ENCODE data around the gene RFTN1. TPM values are rescaled to one million over a fixed set of nuclear protein-coding genes. Genes with fewer than 3 reads are reported as not detected.

Gene RFTN1
- total RNA-seq, 2 experiments from 2014 or later, result 59.9 to 63.4 TPM

DNA sequence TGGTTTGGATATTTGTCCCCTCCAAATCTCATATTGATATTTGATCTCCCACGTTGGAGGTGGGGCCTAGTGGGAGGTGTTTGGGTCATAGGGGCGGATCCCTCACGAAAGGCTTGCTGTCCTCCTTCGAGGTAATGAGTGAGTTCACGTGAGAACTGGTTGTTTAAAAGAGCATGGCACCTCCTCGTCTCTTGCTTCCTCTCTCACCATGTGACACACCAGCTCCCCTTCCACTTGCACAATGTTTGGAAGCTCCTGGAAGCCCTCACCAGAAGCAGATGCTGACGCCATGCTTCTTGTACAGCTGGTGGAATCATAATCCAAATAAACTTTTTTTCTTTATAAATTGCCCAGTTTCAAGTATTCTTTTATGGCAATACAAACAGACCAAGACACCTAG lies 38.6 kb downstream of the RFTN1 start:
- Mint-ChIP-seq H3K27me3 (ENCODE audit: low read depth) (no peaks in the 10 kb centered on the region), H3K4me3 (no peak overlapping the region), H3K36me3 (ENCODE audit: low read depth) (peaks cover 94% of the 10 kb centered on the region), H3K4me1 (ENCODE audit: low read depth) (peaks cover 45% of the 10 kb centered on the region), H3K9me3 (ENCODE audit: insufficient read depth) (no peaks in the 10 kb centered on the region), H3K27ac (no peak overlapping the region)
- no peak for ATAC-seq
- no peak for DNase-seq
- ChIA-PET CTCF (no interaction called here), POLR2A (no interaction called here)

DNA sequence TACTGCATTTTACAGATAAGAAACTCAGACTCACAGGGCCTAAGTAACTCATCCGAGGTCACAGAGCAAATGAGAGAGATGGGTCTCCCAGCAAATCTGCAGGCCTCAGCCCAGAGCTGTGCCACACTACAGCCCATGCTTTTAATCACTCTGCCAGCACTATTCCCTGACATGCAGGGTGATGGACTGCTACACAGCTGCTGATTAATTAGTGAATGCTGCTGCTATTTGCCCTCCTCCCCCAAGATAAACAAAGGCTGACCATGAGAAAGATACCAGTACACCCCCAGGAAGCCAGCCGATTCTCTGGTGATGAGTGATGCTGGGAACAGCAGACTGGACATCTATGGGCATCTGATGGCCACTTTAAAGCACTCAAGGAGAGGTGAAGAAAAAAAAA lies 39.3 kb downstream of the RFTN1 start:
- ChIA-PET POLR2A (interaction anchor here (0.7 kb wide), 1 partner anchor 154 kb away, joined by 3 read pairs; no protein-coding TSS in a partner anchor), CTCF (no interaction called here)
- peaks cover 50% of the 10 kb centered on the region for H3K4me1 Mint-ChIP-seq (ENCODE audit: low read depth)
- no peak overlapping the region for H3K27ac Mint-ChIP-seq
- H3K27me3 Mint-ChIP-seq (ENCODE audit: low read depth), result no peaks in the 10 kb centered on the region
- H3K36me3 Mint-ChIP-seq (ENCODE audit: low read depth), result peaks cover 92% of the 10 kb centered on the region
- no peak for ATAC-seq
- DNase-seq, result no peak
- H3K9me3 Mint-ChIP-seq (ENCODE audit: insufficient read depth), result no peaks in the 10 kb centered on the region
- H3K4me3 Mint-ChIP-seq, result no peak overlapping the region

DNA sequence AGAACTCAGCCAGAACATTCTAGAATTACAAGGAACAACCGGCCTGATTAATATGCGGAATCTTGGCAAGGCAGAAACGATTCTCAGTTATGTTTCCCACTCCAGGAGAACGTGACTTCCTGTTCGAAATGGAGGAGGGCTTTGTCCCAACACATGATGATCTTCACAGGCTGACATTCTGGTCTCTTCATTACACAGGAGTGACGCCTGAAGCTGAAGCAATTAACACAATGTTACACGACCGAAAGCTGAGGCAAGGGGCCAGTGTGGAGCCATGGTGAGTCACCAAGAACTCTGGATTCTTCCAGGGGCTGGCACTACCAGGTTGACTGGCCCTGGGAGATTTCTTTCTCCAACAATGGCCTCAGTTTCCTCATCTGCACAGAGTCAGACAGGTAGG lies 40.9 kb downstream of the RFTN1 start:
- H3K4me1 Mint-ChIP-seq (ENCODE audit: low read depth), result peaks cover 55% of the 10 kb centered on the region
- H3K27ac Mint-ChIP-seq, result no peak overlapping the region
- H3K9me3 Mint-ChIP-seq (ENCODE audit: insufficient read depth), result no peaks in the 10 kb centered on the region
- H3K27me3 Mint-ChIP-seq (ENCODE audit: low read depth), result no peaks in the 10 kb centered on the region
- CTCF ChIA-PET, result no interaction called here
- POLR2A ChIA-PET, result no interaction called here
- ATAC-seq, result no peak
- peaks cover 90% of the 10 kb centered on the region for H3K36me3 Mint-ChIP-seq (ENCODE audit: low read depth)
- no peak for DNase-seq
- H3K4me3 Mint-ChIP-seq, result no peak overlapping the region

DNA sequence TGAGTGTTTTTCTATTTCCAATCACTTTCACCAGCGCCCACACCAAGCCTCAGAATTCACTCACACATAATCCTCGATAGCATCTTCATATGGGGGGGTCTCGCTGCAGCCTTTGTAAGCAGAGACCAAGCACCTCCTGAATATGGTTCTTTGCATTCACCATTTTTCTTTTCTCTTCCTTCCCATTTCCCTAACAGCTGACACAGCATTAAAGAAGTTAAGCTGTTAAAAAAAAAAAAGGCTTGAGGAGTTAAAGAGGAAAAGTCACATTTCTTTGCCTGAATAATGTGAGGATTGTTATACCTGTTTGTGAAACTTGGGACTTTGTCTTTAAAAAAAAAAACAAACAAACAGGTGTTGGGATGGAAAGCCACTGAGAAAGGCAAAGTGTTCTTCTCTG lies 41.6 kb downstream of the RFTN1 start:
- no peaks in the 10 kb centered on the region for H3K9me3 Mint-ChIP-seq (ENCODE audit: insufficient read depth)
- no peak for DNase-seq
- H3K27ac Mint-ChIP-seq, result no peak overlapping the region
- H3K36me3 Mint-ChIP-seq (ENCODE audit: low read depth), result peaks cover 88% of the 10 kb centered on the region
- no peak overlapping the region for H3K4me3 Mint-ChIP-seq
- ATAC-seq, result no peak
- peaks cover 56% of the 10 kb centered on the region for H3K4me1 Mint-ChIP-seq (ENCODE audit: low read depth)
- H3K27me3 Mint-ChIP-seq (ENCODE audit: low read depth), result no peaks in the 10 kb centered on the region
- ChIA-PET POLR2A (no interaction called here), CTCF (no interaction called here)

DNA sequence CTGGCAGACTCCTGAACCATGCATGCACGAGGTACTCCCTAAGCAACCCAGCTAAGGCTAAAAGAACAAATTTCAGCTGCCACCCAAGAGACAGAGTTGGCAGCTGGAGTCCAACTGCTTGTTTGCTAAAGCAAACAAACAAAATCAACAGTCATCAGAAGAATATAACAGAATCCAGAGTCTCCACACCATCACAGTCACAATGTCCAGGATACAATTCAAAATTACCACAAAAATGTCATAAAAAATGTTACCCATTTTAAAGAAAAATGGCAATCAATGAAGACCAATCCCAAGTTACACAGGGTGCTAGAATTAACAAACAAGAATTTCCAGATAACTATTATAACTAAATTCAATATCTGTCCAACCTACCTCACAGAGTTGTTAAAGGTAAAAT lies 42.9 kb downstream of the RFTN1 start:
- no peak overlapping the region for H3K27ac Mint-ChIP-seq
- H3K36me3 Mint-ChIP-seq (ENCODE audit: low read depth), result peaks cover 86% of the 10 kb centered on the region
- DNase-seq (no peak), ATAC-seq (no peak)
- POLR2A ChIA-PET, result interaction anchor here (1.0 kb wide), 1 partner anchor 12 kb away, joined by 4 read pairs; no protein-coding TSS in a partner anchor
- H3K9me3 Mint-ChIP-seq (ENCODE audit: insufficient read depth), result no peaks in the 10 kb centered on the region
- H3K4me3 Mint-ChIP-seq, result no peak overlapping the region
- H3K4me1 Mint-ChIP-seq (ENCODE audit: low read depth), result peaks cover 51% of the 10 kb centered on the region
- CTCF ChIA-PET, result interaction anchor here (1.9 kb wide), 1 partner anchor 42 kb away, joined by 6 read pairs; no protein-coding TSS in a partner anchor
- no peaks in the 10 kb centered on the region for H3K27me3 Mint-ChIP-seq (ENCODE audit: low read depth)

DNA sequence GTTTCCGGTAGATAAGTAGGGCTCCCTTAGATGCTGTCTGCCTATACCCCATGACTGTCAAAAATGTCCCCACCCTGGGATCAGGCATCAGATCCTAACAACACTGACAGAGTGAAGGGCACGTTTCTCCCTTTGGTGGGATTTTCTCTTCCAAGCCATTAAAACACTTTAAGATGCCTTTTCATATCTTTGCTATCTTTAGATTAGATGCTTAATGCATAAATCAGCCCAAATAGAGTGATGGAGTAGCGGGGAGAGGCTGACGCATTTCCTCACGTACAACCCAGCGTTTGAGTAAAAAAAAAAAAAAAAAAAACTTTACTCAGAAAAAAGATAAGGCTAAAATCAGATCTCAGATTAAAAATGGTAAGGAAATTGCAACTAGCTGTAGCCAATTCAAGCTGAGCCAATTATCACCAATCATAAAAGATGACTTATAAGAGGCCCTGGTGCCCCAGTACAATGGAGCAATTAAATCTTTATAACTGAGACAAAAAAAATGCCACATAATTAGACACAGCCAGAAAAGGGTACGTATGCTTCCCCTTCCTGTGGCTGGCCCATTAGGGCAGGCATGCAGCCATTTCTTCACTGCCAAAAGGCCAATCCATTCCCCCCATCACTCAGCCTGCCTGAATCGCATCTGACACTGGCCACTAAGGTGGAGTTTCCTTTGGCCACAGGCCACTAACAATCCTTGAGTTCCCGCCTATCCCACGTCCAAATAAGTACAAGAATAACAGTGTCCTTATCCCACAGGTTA lies 45.0 kb downstream of the RFTN1 start:
- CTCF ChIA-PET, result interaction anchor here (0.6 to 2.7 kb wide), 5 partner anchors 8 to 181 kb away, joined by 3 to 11 read pairs (median 4); no protein-coding TSS in a partner anchor
- POLR2A ChIA-PET, result interaction anchor here (0.6 to 1.9 kb wide), 5 partner anchors 8 to 167 kb away, joined by 3 to 8 read pairs (median 4); no protein-coding TSS in a partner anchor
- DNase-seq (no peak), ATAC-seq (peak; percentile 72)
- Mint-ChIP-seq H3K27me3 (ENCODE audit: low read depth) (no peaks in the 10 kb centered on the region), H3K9me3 (ENCODE audit: insufficient read depth) (no peaks in the 10 kb centered on the region), H3K36me3 (ENCODE audit: low read depth) (peaks cover 85% of the 10 kb centered on the region), H3K4me1 (ENCODE audit: low read depth) (peaks cover 63% of the 10 kb centered on the region), H3K4me3 (peak overlapping the region; percentile 40), H3K27ac (peak overlapping the region; percentile 87)

DNA sequence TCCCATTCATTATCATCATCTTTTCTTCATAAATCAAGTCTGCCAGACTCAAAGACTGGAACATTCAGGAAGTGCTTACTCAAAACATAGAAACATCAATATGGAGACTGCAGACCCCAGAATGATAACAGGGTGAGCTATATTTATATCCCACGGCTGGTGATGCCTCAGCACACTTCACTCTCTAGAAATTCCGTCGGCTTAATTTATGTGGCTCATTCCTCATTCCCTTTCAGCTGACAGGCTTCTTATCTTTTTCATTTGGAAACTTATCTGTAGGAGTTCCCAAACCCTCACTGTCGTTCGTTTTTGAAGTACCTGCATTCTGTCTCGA lies 45.5 kb downstream of the RFTN1 start:
- H3K27me3 Mint-ChIP-seq (ENCODE audit: low read depth), result no peaks in the 10 kb centered on the region
- no peaks in the 10 kb centered on the region for H3K9me3 Mint-ChIP-seq (ENCODE audit: insufficient read depth)
- peaks cover 67% of the 10 kb centered on the region for H3K4me1 Mint-ChIP-seq (ENCODE audit: low read depth)
- ChIA-PET POLR2A (interaction anchor here (0.8 to 1.9 kb wide), 7 partner anchors 8 to 167 kb away, joined by 3 to 8 read pairs (median 4); partner anchors contain the start of gene RFTN1), CTCF (interaction anchor here (0.6 to 2.7 kb wide), 6 partner anchors 9 to 180 kb away, joined by 3 to 11 read pairs (median 4); no protein-coding TSS in a partner anchor)
- H3K4me3 Mint-ChIP-seq, result peak overlapping the region; percentile 40
- ATAC-seq (peak; percentile 25), DNase-seq (no peak)
- peak overlapping the region; percentile 87 for H3K27ac Mint-ChIP-seq
- peaks cover 82% of the 10 kb centered on the region for H3K36me3 Mint-ChIP-seq (ENCODE audit: low read depth)

DNA sequence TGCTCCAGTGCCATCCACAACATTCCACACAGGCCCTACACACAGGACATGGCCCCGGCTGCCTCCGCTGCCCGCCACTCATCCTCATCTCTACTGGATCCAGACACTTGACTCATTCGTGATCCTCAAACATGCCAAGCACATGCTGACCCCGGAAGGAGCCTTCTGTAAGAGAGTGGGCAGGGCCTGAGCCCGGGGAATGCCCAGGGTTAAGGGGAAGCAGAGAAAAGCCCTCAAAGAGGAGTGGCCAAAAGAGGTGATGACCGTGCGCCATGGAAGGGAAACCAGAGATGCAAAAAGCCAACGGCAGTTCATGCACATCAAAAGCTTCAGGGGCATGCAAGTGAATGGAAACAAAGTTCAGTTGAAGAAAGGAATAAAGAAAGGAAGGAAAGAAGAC lies 46.1 kb downstream of the RFTN1 start:
- H3K27me3 Mint-ChIP-seq (ENCODE audit: low read depth), result no peaks in the 10 kb centered on the region
- POLR2A ChIA-PET, result interaction anchor here (0.8 to 1.5 kb wide), 6 partner anchors 9 to 166 kb away, joined by 3 to 8 read pairs (median 4); partner anchors contain the start of gene RFTN1

DNA sequence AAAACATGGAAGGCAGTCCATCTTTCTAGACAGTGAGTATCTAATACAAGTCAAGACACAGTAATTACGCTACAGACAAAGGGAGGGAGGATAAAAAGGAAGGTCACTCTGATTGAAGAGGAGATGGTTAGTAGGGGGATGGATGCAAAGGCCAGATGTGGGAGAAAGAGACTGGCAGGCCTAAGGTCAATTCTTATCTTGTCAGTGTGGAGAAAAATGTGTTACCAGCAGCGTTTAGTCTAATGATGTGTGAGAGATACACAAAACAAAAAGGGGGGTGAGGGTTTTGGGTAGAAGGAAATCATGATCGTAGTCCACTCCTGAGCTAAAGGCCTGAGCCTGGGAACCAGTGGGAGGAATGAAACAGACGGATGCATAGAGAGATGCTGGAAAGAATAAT lies 46.7 kb downstream of the RFTN1 start:
- peaks cover 75% of the 10 kb centered on the region for H3K4me1 Mint-ChIP-seq (ENCODE audit: low read depth)
- peak overlapping the region; percentile 13 for H3K27ac Mint-ChIP-seq
- POLR2A ChIA-PET, result interaction anchor here (1.4 kb wide), 1 partner anchor 47 kb away, joined by 3 read pairs; the partner anchor contains the start of gene RFTN1
- DNase-seq, result no peak
- CTCF ChIA-PET, result interaction anchor here (1.4 to 2.7 kb wide), 3 partner anchors 10 to 177 kb away, joined by 3 to 11 read pairs (median 4); no protein-coding TSS in a partner anchor
- H3K27me3 Mint-ChIP-seq (ENCODE audit: low read depth), result no peaks in the 10 kb centered on the region
- no peak for ATAC-seq
- no peaks in the 10 kb centered on the region for H3K9me3 Mint-ChIP-seq (ENCODE audit: insufficient read depth)
- no peak overlapping the region for H3K4me3 Mint-ChIP-seq
- peaks cover 70% of the 10 kb centered on the region for H3K36me3 Mint-ChIP-seq (ENCODE audit: low read depth)

More for the DNA sequence above, 46.1 kb downstream of the RFTN1 start:
- Mint-ChIP-seq H3K36me3 (ENCODE audit: low read depth) (peaks cover 76% of the 10 kb centered on the region), H3K4me3 (peak overlapping the region; percentile 40), H3K27ac (peak overlapping the region; percentile 87), H3K9me3 (ENCODE audit: insufficient read depth) (no peaks in the 10 kb centered on the region), H3K4me1 (ENCODE audit: low read depth) (peaks cover 73% of the 10 kb centered on the region)
- peak; percentile 71 for ATAC-seq
- peak; percentile 54 for DNase-seq
- CTCF ChIA-PET, result interaction anchor here (1.4 to 2.7 kb wide), 4 partner anchors 10 to 177 kb away, joined by 3 to 11 read pairs (median 6); no protein-coding TSS in a partner anchor

DNA sequence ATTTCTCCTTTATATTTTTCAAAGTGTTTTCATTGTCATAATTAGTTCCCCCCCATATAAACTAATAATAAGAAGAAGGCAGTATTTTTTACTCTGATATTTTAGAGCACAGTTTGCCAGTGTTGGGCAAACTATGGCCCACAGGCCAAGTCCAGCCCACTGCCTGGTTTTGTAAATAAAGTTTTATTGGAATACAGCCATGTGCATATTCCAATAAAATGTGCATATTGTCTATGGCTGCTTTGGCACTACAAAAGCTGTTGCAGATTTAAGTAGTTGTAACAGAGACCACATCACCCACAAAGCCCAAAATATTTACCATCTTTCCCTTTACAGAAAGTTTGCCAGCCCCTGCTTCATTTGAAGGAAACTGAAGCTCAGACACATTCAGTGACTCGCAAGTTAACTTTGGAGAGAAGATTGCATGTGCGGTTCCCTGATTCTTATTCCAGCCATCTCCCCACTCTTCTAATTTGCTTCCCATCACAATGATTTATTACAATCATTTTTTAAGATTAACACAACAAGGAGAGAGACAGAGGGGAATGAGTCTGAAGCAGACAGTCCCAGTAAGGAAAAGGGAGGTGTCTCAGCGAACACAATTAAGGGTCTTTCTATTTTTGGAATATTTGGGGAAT lies 48.9 kb downstream of the RFTN1 start:
- peaks cover 56% of the 10 kb centered on the region for H3K36me3 Mint-ChIP-seq (ENCODE audit: low read depth)
- H3K27me3 Mint-ChIP-seq (ENCODE audit: low read depth), result no peaks in the 10 kb centered on the region
- ATAC-seq (no peak), DNase-seq (no peak)
- ChIA-PET POLR2A (no interaction called here), CTCF (no interaction called here)
- no peak overlapping the region for H3K4me3 Mint-ChIP-seq
- peak overlapping the region; percentile 6 for H3K27ac Mint-ChIP-seq
- peaks cover 70% of the 10 kb centered on the region for H3K4me1 Mint-ChIP-seq (ENCODE audit: low read depth)
- no peaks in the 10 kb centered on the region for H3K9me3 Mint-ChIP-seq (ENCODE audit: insufficient read depth)

DNA sequence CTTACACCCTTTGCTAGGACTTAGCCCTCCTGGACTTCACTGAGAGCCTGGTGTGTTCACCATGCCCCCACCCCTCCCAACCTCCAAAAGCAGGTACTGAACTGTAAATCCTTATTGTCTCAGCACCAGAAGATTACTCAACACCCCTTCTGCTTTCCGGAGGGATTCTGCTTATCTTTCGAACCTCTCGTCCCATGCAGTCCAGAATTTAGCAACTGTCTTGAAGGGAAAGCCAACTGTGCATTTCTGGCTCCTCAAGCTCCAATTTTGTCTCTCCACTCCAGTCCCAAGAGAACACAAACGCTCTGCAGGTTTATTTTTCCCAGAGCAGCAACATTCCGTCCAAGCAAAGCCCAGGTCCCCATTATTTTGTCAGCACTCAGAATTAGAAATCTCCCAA lies 49.6 kb downstream of the RFTN1 start:
- no peak overlapping the region for H3K4me3 Mint-ChIP-seq

More for the DNA sequence above, 49.6 kb downstream of the RFTN1 start:
- ChIA-PET POLR2A (interaction anchor here (0.6 kb wide), 1 partner anchor 871 kb away, joined by 4 read pairs; no protein-coding TSS in a partner anchor), CTCF (no interaction called here)
- ATAC-seq (no peak), DNase-seq (no peak)
- Mint-ChIP-seq H3K27ac (peak overlapping the region; percentile 6), H3K27me3 (ENCODE audit: low read depth) (no peaks in the 10 kb centered on the region), H3K36me3 (ENCODE audit: low read depth) (peaks cover 49% of the 10 kb centered on the region), H3K9me3 (ENCODE audit: insufficient read depth) (no peaks in the 10 kb centered on the region), H3K4me1 (ENCODE audit: low read depth) (peaks cover 62% of the 10 kb centered on the region)
